Neural cell (in vitro differentiated cells): ENCODE measurements around the gene ATP8B4. TPM values are rescaled to one million over a fixed set of nuclear protein-coding genes. Genes with fewer than 3 reads are reported as not detected.

ENCODE experiments used
- H2AFZ ChIP-seq: fragments of 200-600, 300-800 bp; sonication (generic), shearing (Covaris generic); 2 replicates; pipeline ENCODE4 v1.6.0; 2014; ENCODE audit warnings: low read depth, mild to moderate bottlenecking, antibody characterized with exemption, low read length, moderate library complexity
- H3F3A ChIP-seq: fragments of 200-600 bp; shearing (Covaris generic); 2 replicates; pipeline ENCODE4 v1.6.1; 2016; ENCODE audit warnings: mild to moderate bottlenecking, moderate library complexity, mixed read lengths, antibody characterized with exemption, low read length; ENCODE audit not compliant: insufficient read depth, poor library complexity, severe bottlenecking
- H3K27ac ChIP-seq: fragments of 200-600, 300-800 bp; sonication (generic), shearing (Covaris generic); 2 replicates; pipeline ENCODE4 v1.5.1; 2014; ENCODE audit warnings: mild to moderate bottlenecking, low read length, moderate library complexity
- H3K27me3 ChIP-seq: fragments of 300-800, 200-600 bp; sonication (generic), shearing (Covaris generic); 2 replicates; pipeline ENCODE4 v1.6.0; 2014; ENCODE audit warnings: mild to moderate bottlenecking, low read depth, low read length, moderate library complexity; ENCODE audit not compliant: insufficient read depth
- H3K36me3 ChIP-seq: fragments of 300-800, 200-600 bp; sonication (generic), shearing (Covaris generic); 2 replicates; pipeline ENCODE4 v1.5.1; 2014; ENCODE audit warnings: mild to moderate bottlenecking, antibody characterized with exemption, low read length, moderate library complexity; ENCODE audit not compliant: insufficient read depth
- H3K4me2 ChIP-seq: fragments of 300-800, 200-600 bp; sonication (generic), shearing (Covaris generic); 2 replicates; pipeline ENCODE4 v1.6.0; 2014; ENCODE audit warnings: mild to moderate bottlenecking, low read length
- H3K4me3 ChIP-seq: fragments of 300-800, 200-600 bp; sonication (generic), shearing (Covaris generic); 2 replicates; pipeline ENCODE4 v1.5.1; 2014; ENCODE audit warnings: mild to moderate bottlenecking, low read length, moderate library complexity
- H3K79me2 ChIP-seq: fragments of 200-600 bp; shearing (Covaris generic); replicated peaks from 2 replicates; pipeline ENCODE4 v1.6.0; 2014; ENCODE audit warnings: mild to moderate bottlenecking, low read length, moderate library complexity; ENCODE audit not compliant: insufficient read depth
- H3K9ac ChIP-seq: fragments of 300-800, 200-600 bp; sonication (generic), shearing (Covaris generic); 2 replicates; pipeline ENCODE4 v1.6.1; 2016; ENCODE audit warnings: mild to moderate bottlenecking, low read length, mixed read lengths
- H3K9me2 ChIP-seq: fragments of 200-600 bp; shearing (Covaris generic); 2 replicates; pipeline ENCODE4 v1.6.1; 2016; ENCODE audit warnings: mild to moderate bottlenecking, low read length, mixed read lengths; ENCODE audit not compliant: insufficient read depth
- H3K9me3 ChIP-seq: fragments of 200-600, 300-800 bp; sonication (generic), shearing (Covaris generic); 2 replicates; pipeline ENCODE4 v1.6.1; 2016; ENCODE audit warnings: mild to moderate bottlenecking, mixed run types, low read length, moderate library complexity, mixed read lengths
- H4K20me1 ChIP-seq: fragments of 200-600 bp; shearing (Covaris generic); 2 replicates; pipeline ENCODE4 v1.6.1; 2016; ENCODE audit warnings: mild to moderate bottlenecking, mixed run types; ENCODE audit not compliant: insufficient read depth
- EP300 ChIP-seq: fragments of 450-650 bp; conservative IDR thresholded peaks from 2 replicates; pipeline ENCODE4 v1.6.1; 2014; ENCODE audit warnings: antibody characterized with exemption, mild to moderate bottlenecking, moderate library complexity; ENCODE audit not compliant: poor library complexity, severe bottlenecking
- EZH2 ChIP-seq: fragments of 200-600, 300-800 bp; shearing (Covaris generic), sonication (generic); IDR thresholded peaks from 2 replicates; pipeline ENCODE4 v1.6.1; 2014; ENCODE audit warnings: antibody characterized with exemption, low read length, borderline replicate concordance, mild to moderate bottlenecking; ENCODE audit not compliant: insufficient read depth, poor library complexity, severe bottlenecking
- MXI1 ChIP-seq: fragments of 450-650 bp; conservative IDR thresholded peaks from 2 replicates; pipeline ENCODE4 v1.6.1; 2014; ENCODE audit warnings: antibody characterized with exemption, mild to moderate bottlenecking; ENCODE audit not compliant: poor library complexity, severe bottlenecking
- POLR2AphosphoS5 ChIP-seq: IDR thresholded peaks from 2 replicates; pipeline ENCODE4 v1.6.1; 2012
- RAD21 ChIP-seq: fragments of 450-650 bp; conservative IDR thresholded peaks from 2 replicates; pipeline ENCODE4 v1.6.1; 2014; ENCODE audit warnings: antibody characterized with exemption, mild to moderate bottlenecking, moderate library complexity
- SMC3 ChIP-seq: fragments of 450-650 bp; conservative IDR thresholded peaks from 2 replicates; pipeline ENCODE4 v1.6.1; 2014; ENCODE audit warnings: antibody characterized with exemption, mild to moderate bottlenecking, moderate library complexity; ENCODE audit not compliant: poor library complexity
- TAF1 ChIP-seq: IDR thresholded peaks from 2 replicates; pipeline ENCODE4 v1.6.1; 2012; ENCODE audit warnings: low read depth
- polyA plus RNA-seq: library from polyadenylated mRNA; depleted of rRNA; stranded (reverse); fragments of >200 nt; gene quantifications from 2 replicates; pipeline ENCODE4 v1.2.3, GENCODE V29; 2014
- TF ChIP-seq, protein P1 (sequence below): IDR thresholded peaks from 2 replicates; pipeline ENCODE4 v1.6.1; 2012; ENCODE audit warnings: borderline replicate concordance
- TF ChIP-seq, protein P2 (sequence below): fragments of 450-650 bp; IDR thresholded peaks from 2 replicates; pipeline ENCODE4 v1.5.1; 2014; ENCODE audit warnings: antibody characterized with exemption, mild to moderate bottlenecking, moderate library complexity; ENCODE audit not compliant: poor library complexity, severe bottlenecking

ATP8B4 gene
- polyA plus RNA-seq, 1 donor from 2014 or later = 2.9 TPM

GRCh38 chr15:49888323-49888693 is 230.7 kb downstream of the ATP8B4 start:
- no peaks in the 10 kb centered on the region for H3K9me2 ChIP-seq
- no peak overlapping the region for H3K4me3 ChIP-seq
- TF ChIP-seq SMC3 (no peak), TAF1 (no peak), POLR2AphosphoS5 (no peak), RAD21 (no peak), MXI1 (no peak), EZH2 (no peak), EP300 (no peak)
- TF ChIP-seq, protein P1, sequence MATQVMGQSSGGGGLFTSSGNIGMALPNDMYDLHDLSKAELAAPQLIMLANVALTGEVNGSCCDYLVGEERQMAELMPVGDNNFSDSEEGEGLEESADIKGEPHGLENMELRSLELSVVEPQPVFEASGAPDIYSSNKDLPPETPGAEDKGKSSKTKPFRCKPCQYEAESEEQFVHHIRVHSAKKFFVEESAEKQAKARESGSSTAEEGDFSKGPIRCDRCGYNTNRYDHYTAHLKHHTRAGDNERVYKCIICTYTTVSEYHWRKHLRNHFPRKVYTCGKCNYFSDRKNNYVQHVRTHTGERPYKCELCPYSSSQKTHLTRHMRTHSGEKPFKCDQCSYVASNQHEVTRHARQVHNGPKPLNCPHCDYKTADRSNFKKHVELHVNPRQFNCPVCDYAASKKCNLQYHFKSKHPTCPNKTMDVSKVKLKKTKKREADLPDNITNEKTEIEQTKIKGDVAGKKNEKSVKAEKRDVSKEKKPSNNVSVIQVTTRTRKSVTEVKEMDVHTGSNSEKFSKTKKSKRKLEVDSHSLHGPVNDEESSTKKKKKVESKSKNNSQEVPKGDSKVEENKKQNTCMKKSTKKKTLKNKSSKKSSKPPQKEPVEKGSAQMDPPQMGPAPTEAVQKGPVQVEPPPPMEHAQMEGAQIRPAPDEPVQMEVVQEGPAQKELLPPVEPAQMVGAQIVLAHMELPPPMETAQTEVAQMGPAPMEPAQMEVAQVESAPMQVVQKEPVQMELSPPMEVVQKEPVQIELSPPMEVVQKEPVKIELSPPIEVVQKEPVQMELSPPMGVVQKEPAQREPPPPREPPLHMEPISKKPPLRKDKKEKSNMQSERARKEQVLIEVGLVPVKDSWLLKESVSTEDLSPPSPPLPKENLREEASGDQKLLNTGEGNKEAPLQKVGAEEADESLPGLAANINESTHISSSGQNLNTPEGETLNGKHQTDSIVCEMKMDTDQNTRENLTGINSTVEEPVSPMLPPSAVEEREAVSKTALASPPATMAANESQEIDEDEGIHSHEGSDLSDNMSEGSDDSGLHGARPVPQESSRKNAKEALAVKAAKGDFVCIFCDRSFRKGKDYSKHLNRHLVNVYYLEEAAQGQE = no peak
- TF ChIP-seq, protein P2, sequence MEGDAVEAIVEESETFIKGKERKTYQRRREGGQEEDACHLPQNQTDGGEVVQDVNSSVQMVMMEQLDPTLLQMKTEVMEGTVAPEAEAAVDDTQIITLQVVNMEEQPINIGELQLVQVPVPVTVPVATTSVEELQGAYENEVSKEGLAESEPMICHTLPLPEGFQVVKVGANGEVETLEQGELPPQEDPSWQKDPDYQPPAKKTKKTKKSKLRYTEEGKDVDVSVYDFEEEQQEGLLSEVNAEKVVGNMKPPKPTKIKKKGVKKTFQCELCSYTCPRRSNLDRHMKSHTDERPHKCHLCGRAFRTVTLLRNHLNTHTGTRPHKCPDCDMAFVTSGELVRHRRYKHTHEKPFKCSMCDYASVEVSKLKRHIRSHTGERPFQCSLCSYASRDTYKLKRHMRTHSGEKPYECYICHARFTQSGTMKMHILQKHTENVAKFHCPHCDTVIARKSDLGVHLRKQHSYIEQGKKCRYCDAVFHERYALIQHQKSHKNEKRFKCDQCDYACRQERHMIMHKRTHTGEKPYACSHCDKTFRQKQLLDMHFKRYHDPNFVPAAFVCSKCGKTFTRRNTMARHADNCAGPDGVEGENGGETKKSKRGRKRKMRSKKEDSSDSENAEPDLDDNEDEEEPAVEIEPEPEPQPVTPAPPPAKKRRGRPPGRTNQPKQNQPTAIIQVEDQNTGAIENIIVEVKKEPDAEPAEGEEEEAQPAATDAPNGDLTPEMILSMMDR = no peak
- H2AFZ ChIP-seq = no peak overlapping the region
- no peak overlapping the region for H3K4me2 ChIP-seq
- no peaks in the 10 kb centered on the region for H3K36me3 ChIP-seq
- H3K27me3 ChIP-seq = no peaks in the 10 kb centered on the region
- no peaks in the 10 kb centered on the region for H3K9me3 ChIP-seq
- H3K9ac ChIP-seq = no peak overlapping the region
- H3K79me2 ChIP-seq = no peaks in the 10 kb centered on the region
- H3F3A ChIP-seq = no peaks in the 10 kb centered on the region
- no peak overlapping the region for H3K27ac ChIP-seq
- H4K20me1 ChIP-seq = no peaks in the 10 kb centered on the region

- Histone ChIP-seq H3K4me3 (no peak overlapping the region), H3K27ac (no peak overlapping the region), H3K79me2 (no peaks in the 10 kb centered on the region), H3F3A (no peaks in the 10 kb centered on the region), H3K27me3 (no peaks in the 10 kb centered on the region), H2AFZ (no peak overlapping the region), H3K36me3 (no peaks in the 10 kb centered on the region), H3K9me2 (no peaks in the 10 kb centered on the region), H3K4me2 (no peak overlapping the region), H3K9me3 (no peaks in the 10 kb centered on the region), H4K20me1 (no peaks in the 10 kb centered on the region), H3K9ac (no peak overlapping the region)
- TF ChIP-seq TAF1 (no peak), RAD21 (no peak), SMC3 (no peak), POLR2AphosphoS5 (no peak)
- TF ChIP-seq, protein P1 = no peak
- TF ChIP-seq, protein P2 = no peak
These were observed 231.2 kb downstream of the ATP8B4 start for GRCh38 chr15:49887659-49888322.
